AG10803 (cell line): ENCODE data around the gene DENND1A.

ENCODE experiments used
- DNase-seq: peaks from one replicate; pipeline ENCODE4 v3.0.0; 2010; ENCODE audit warnings: low read depth
- H3K4me3 ChIP-seq: 2 replicates; pipeline ENCODE4 v1.5.1; 2011; ENCODE audit warnings: mild to moderate bottlenecking, low read length, control low read depth
- CTCF ChIP-seq: conservative IDR thresholded peaks from 2 replicates; pipeline ENCODE4 v1.5.1; 2011; ENCODE audit warnings: mild to moderate bottlenecking, low read length, control low read depth, inconsistent platforms

DENND1A gene

GRCh38 chr9:123339666-123340510 is 590.0 kb downstream of the DENND1A start:
- no peak for DNase-seq
- no peak for TF ChIP-seq CTCF
- H3K4me3 ChIP-seq: no peak overlapping the region

- H3K4me3 ChIP-seq: no peak overlapping the region
- no peak for TF ChIP-seq CTCF
- no peak for DNase-seq
Measured at GRCh38 chr9:123338710-123339665, 590.9 kb downstream of the DENND1A start.

GRCh38 chr9:123337971-123338370 is 592.0 kb downstream of the DENND1A start:
- TF ChIP-seq CTCF: no peak
- no peak overlapping the region for H3K4me3 ChIP-seq
- DNase-seq: no peak

- H3K4me3 ChIP-seq: no peak overlapping the region
- TF ChIP-seq CTCF: no peak
- DNase-seq: no peak
Measured at GRCh38 chr9:123336959-123337358, 593.0 kb downstream of the DENND1A start.

- no peak for DNase-seq
- TF ChIP-seq CTCF: no peak
- no peak overlapping the region for H3K4me3 ChIP-seq
Measured at GRCh38 chr9:123336449-123336848, 593.5 kb downstream of the DENND1A start.

- no peak for TF ChIP-seq CTCF
- DNase-seq: no peak
- H3K4me3 ChIP-seq: peak overlapping the region; percentile 31
Measured at GRCh38 chr9:123335986-123336329, 594.0 kb downstream of the DENND1A start.
